SK-N-SH (cell line): Measurements from ENCODE around the gene TBP.

Source experiments
- EP300 ChIP-seq, 2 experiments: IDR thresholded peaks; 2 replicates each; pipeline versions ENCODE4 v1.4.0 to v1.6.1; 2012; ENCODE audit warnings: borderline replicate concordance in 1 of 2, low read depth in 1 of 2, low read length in 1 of 2
- NFIC ChIP-seq: IDR thresholded peaks from 2 replicates; pipeline ENCODE4 v1.4.0; 2012; ENCODE audit warnings: borderline replicate concordance
- POLR2AphosphoS5 ChIP-seq: IDR thresholded peaks from 2 replicates; pipeline ENCODE4 v1.6.1; 2012; ENCODE audit warnings: low read depth, low read length
- RFX5 ChIP-seq: IDR thresholded peaks from 2 replicates; pipeline ENCODE4 v1.6.1; 2012; ENCODE audit warnings: mild to moderate bottlenecking, improper control_type of control experiment, low read length
- RXRA ChIP-seq: IDR thresholded peaks from 2 replicates; pipeline ENCODE4 v1.4.0; 2012; ENCODE audit warnings: low read depth, mild to moderate bottlenecking, borderline replicate concordance
- YY1 ChIP-seq: IDR thresholded peaks from 2 replicates; pipeline ENCODE4 v1.4.0; 2012; ENCODE audit warnings: low read depth, mild to moderate bottlenecking
- TF ChIP-seq, protein P1 (sequence below): fragments of 200-600 bp; sonication (generic); IDR thresholded peaks from 2 replicates; pipeline ENCODE4 v1.6.1; 2017; ENCODE audit warnings: antibody characterized with exemption, mild to moderate bottlenecking, moderate library complexity

DNA sequence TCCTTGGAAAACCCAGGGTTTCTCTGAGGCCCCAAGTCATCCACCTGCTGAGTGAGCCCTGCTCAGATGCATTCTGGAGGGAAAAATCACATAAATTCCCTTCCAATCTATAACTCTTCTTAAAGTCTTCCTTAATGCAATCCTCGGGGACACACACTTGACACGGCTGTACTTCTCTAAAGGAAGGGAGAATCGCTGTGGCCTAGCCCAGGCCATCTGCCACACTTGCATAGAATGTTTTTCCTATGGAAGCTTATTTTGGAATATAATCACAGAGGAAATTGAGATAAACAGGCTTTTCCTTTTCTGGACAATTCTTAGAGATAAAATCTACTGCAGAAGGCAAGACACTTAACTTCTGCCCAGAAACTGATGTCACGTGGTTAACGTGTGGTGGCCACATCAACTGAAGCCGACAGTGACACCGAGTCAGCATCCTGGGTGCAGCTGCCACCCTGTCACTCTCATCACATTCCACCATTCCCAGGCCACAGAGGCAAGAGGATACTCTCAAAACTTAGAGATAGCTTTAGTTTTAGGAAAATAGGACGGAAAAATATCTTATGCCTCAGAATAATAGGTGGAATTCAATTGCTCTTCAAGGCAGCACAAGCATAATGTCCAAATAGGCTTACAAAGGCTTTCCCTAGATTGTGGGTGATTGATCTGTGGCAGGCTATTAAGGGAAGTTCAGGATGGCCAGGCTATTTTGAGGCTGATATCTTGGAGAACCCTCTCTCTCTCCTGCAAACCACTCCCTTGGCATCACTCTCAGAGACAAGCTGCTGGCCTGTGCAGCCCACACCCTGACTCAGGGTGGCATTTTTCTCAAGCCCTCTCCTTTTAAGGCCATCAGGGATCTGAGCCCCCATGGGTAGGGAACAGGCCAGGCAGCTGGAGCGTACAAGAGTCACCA lies 30.7 kb upstream of the TBP start:
- TF ChIP-seq, protein P1, sequence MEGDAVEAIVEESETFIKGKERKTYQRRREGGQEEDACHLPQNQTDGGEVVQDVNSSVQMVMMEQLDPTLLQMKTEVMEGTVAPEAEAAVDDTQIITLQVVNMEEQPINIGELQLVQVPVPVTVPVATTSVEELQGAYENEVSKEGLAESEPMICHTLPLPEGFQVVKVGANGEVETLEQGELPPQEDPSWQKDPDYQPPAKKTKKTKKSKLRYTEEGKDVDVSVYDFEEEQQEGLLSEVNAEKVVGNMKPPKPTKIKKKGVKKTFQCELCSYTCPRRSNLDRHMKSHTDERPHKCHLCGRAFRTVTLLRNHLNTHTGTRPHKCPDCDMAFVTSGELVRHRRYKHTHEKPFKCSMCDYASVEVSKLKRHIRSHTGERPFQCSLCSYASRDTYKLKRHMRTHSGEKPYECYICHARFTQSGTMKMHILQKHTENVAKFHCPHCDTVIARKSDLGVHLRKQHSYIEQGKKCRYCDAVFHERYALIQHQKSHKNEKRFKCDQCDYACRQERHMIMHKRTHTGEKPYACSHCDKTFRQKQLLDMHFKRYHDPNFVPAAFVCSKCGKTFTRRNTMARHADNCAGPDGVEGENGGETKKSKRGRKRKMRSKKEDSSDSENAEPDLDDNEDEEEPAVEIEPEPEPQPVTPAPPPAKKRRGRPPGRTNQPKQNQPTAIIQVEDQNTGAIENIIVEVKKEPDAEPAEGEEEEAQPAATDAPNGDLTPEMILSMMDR: no peak
- TF ChIP-seq RXRA: no peak
- TF ChIP-seq EP300 (IDR thresholded peaks at IDR 0.05; ENCODE audit: borderline replicate concordance in 1 of 2, low read depth in 1 of 2, low read length in 1 of 2): no peak
- no peak for TF ChIP-seq POLR2AphosphoS5
- TF ChIP-seq NFIC: no peak
- no peak for TF ChIP-seq RFX5
- no peak for TF ChIP-seq YY1
